H1 (cell line): ENCODE measurements around the gene OR2T6. TPM values are rescaled to one million over a fixed set of nuclear protein-coding genes. Genes with fewer than 3 reads are reported as not detected.
"Not testable (repeated sequence)": the region's sequence is repeated elsewhere in the genome, so short reads cannot be mapped to it uniquely, and the experiment has no call there.

ENCODE experiments used
- CTCF ChIA-PET: fragments of 300-600 bp; sonication (Branson Sonifier 250); formaldehyde crosslinking; loops from one replicate; lab custom pipeline; 2021; ENCODE audit not compliant: partially characterized antibody; lab: Charles Lee
- POLR2A ChIA-PET: fragments of 300-600 bp; sonication (Branson Sonifier 250); formaldehyde crosslinking; loops from one replicate; lab custom pipeline; 2021; ENCODE audit warnings: inconsistent platforms; ENCODE audit not compliant: partially characterized antibody; lab: Charles Lee
- DNase-seq, 2 experiments: peaks; one replicate each; pipeline versions ENCODE4 v3.0.0 to v3.0.0-alpha.2; 2010 to 2022; ENCODE audit warnings: low spot score in 2 of 2, low read depth in 1 of 2, mixed read lengths in 1 of 2
- FAIRE-seq: peaks from 2 replicates; lab custom pipeline; 2011; peaks lifted over from hg19 to GRCh38; lab: Jason Lieb, UNC
- H2AFZ ChIP-seq: 2 replicates; pipeline ENCODE4 v1.8.1; 2012; ENCODE audit warnings: low read length, inconsistent platforms
- H2AK5ac ChIP-seq: 2 replicates; pipeline ENCODE4 v1.6.1; 2013; ENCODE audit warnings: low read depth, low read length
- H2BK120ac ChIP-seq: replicated peaks from 2 replicates; pipeline ENCODE3; 2013; ENCODE audit warnings: low read depth, low read length, inconsistent platforms
- H2BK12ac ChIP-seq: 2 replicates; pipeline ENCODE4 v1.6.1; 2013; ENCODE audit warnings: low read depth, low read length
- H2BK15ac ChIP-seq: 2 replicates; pipeline ENCODE4 v1.6.1; 2013; ENCODE audit warnings: low read length
- H2BK20ac ChIP-seq: 2 replicates; pipeline ENCODE4 v1.6.1; 2013; ENCODE audit warnings: low read length
- H2BK5ac ChIP-seq: 2 replicates; pipeline ENCODE4 v1.6.1; 2013; ENCODE audit warnings: low read depth, low read length
- H3K14ac ChIP-seq: 2 replicates; pipeline ENCODE4 v1.6.1; 2013; ENCODE audit warnings: inconsistent platforms; ENCODE audit not compliant: insufficient read length
- H3K18ac ChIP-seq: 2 replicates; pipeline ENCODE4 v1.6.1; 2013; ENCODE audit warnings: low read length; ENCODE audit errors: extremely low read depth
- H3K23ac ChIP-seq: 2 replicates; pipeline ENCODE4 v1.6.1; 2013; ENCODE audit warnings: inconsistent platforms; ENCODE audit not compliant: insufficient read length
- H3K23me2 ChIP-seq: 2 replicates; pipeline ENCODE4 v1.6.1; 2013; ENCODE audit warnings: low read depth, low read length
- H3K27ac ChIP-seq: 2 replicates; pipeline ENCODE4 v1.6.1; 2011; ENCODE audit warnings: low read depth, low read length, inconsistent platforms
- H3K27me3 ChIP-seq, 4 experiments: replicated peaks in 1 of 4; 1 replicate in 1 of 4; 2 replicates in 3 of 4; pipeline versions ENCODE4 v1.6.1 to v1.8.1; 2011 to 2013; ENCODE audit warnings: low read length in 3 of 4, mild to moderate bottlenecking in 3 of 4, inconsistent platforms in 2 of 4, mixed read lengths in 2 of 4, moderate library complexity in 1 of 4; ENCODE audit not compliant: control insufficient read depth in 3 of 4, insufficient read depth in 3 of 4; ENCODE audit errors: extremely low read depth in 1 of 4
- H3K36me3 ChIP-seq, 4 experiments: 2 replicates each; pipeline versions ENCODE4 v1.6.1 to v1.8.1; 2011 to 2013; ENCODE audit warnings: mild to moderate bottlenecking in 4 of 4, low read length in 3 of 4, moderate library complexity in 2 of 4, control low read depth in 1 of 4, inconsistent platforms in 1 of 4; ENCODE audit not compliant: insufficient read depth in 4 of 4, control insufficient read depth in 2 of 4
- H3K4ac ChIP-seq: replicated peaks from 2 replicates; pipeline ENCODE3; 2013; ENCODE audit warnings: low read length, low read depth, mixed read lengths, inconsistent platforms; ENCODE audit not compliant: insufficient read length
- H3K4me1 ChIP-seq, 4 experiments: replicated peaks in 1 of 4; 1 replicate in 1 of 4; 2 replicates in 3 of 4; pipeline versions ENCODE4 v1.6.1 to v1.8.1; 2011 to 2013; ENCODE audit warnings: low read length in 3 of 4, inconsistent platforms in 2 of 4, mixed read lengths in 1 of 4; ENCODE audit not compliant: insufficient read depth in 4 of 4, control insufficient read depth in 3 of 4
- H3K4me2 ChIP-seq, 2 experiments: 2 replicates each; pipeline versions ENCODE4 v1.6.1 to v1.8.1; 2011 to 2013; ENCODE audit warnings: low read depth in 2 of 2, low read length in 2 of 2, control low read depth in 1 of 2, inconsistent platforms in 1 of 2, mild to moderate bottlenecking in 1 of 2; ENCODE audit not compliant: insufficient read depth in 1 of 2
- H3K4me3 ChIP-seq, 4 experiments: fragments of 200-600, 300-600 bp in 1 of 4; sonication (generic), shearing (Covaris generic), sonication (Bioruptor Twin) in 1 of 4; 2 replicates each; pipeline versions ENCODE4 v1.5.1 to v1.8.1; 2011 to 2016; ENCODE audit warnings: low read length in 4 of 4, low read depth in 3 of 4, control low read depth in 2 of 4, inconsistent platforms in 2 of 4, mild to moderate bottlenecking in 2 of 4, mixed read lengths in 1 of 4, moderate library complexity in 1 of 4; ENCODE audit not compliant: insufficient read depth in 2 of 4; ENCODE audit errors: extremely low read depth in 1 of 4
- H3K56ac ChIP-seq: replicated peaks from 2 replicates; pipeline ENCODE3; 2013; ENCODE audit warnings: low read depth, mild to moderate bottlenecking, mixed read lengths, low read length, inconsistent platforms; ENCODE audit not compliant: insufficient read length
- H3K79me1 ChIP-seq: 2 replicates; pipeline ENCODE4 v1.6.1; 2013; ENCODE audit warnings: low read depth, low read length, control low read depth
- H3K79me2 ChIP-seq, 2 experiments: 2 replicates each; pipeline versions ENCODE4 v1.6.1 to v1.8.1; 2012 to 2013; ENCODE audit warnings: low read length in 2 of 2, mild to moderate bottlenecking in 2 of 2, inconsistent platforms in 1 of 2; ENCODE audit not compliant: insufficient read depth in 2 of 2, control insufficient read depth in 1 of 2
- H3K9ac ChIP-seq, 4 experiments: replicated peaks in 1 of 4; 1 replicate in 1 of 4; 2 replicates in 3 of 4; pipeline versions ENCODE4 v1.6.1 to v1.8.1; 2011 to 2013; ENCODE audit warnings: low read depth in 3 of 4, low read length in 3 of 4, control low read depth in 2 of 4, mild to moderate bottlenecking in 2 of 4, moderate library complexity in 2 of 4, inconsistent platforms in 1 of 4; ENCODE audit errors: extremely low read depth in 1 of 4
- H3K9me3 ChIP-seq, 2 experiments: 2 replicates each; pipeline versions ENCODE4 v1.6.1 to v1.8.1; 2012 to 2013; ENCODE audit warnings: mild to moderate bottlenecking in 2 of 2, moderate library complexity in 2 of 2, control low read depth in 1 of 2, inconsistent platforms in 1 of 2, low read depth in 1 of 2, low read length in 1 of 2, mixed read lengths in 1 of 2; ENCODE audit not compliant: insufficient read depth in 2 of 2
- H4K20me1 ChIP-seq, 2 experiments: replicated peaks in 1 of 2; 2 replicates each; pipeline versions ENCODE3 to v1.8.1; 2011 to 2013; ENCODE audit warnings: inconsistent platforms in 2 of 2, low read length in 2 of 2, mild to moderate bottlenecking in 1 of 2; ENCODE audit not compliant: insufficient read depth in 2 of 2, control insufficient read depth in 1 of 2
- H4K5ac ChIP-seq: 2 replicates; pipeline ENCODE4 v1.6.1; 2013; ENCODE audit warnings: low read length, low read depth, mixed read lengths, inconsistent platforms; ENCODE audit not compliant: insufficient read length
- H4K8ac ChIP-seq: 2 replicates; pipeline ENCODE4 v1.8.0; 2013; ENCODE audit warnings: mild to moderate bottlenecking, moderate library complexity, low read length, inconsistent platforms; ENCODE audit not compliant: insufficient read depth; ENCODE audit errors: extremely low read depth
- H4K91ac ChIP-seq: replicated peaks from 2 replicates; pipeline ENCODE3; 2013; ENCODE audit warnings: low read length, mixed read lengths, inconsistent platforms; ENCODE audit not compliant: insufficient read length
- WGBS, 2 experiments: shearing (Covaris generic) in 1 of 2; methylation state at CpG; one replicate each; pipeline versions ENCODE4 v1.1.6 to v1.1.7; 2013 to 2015; ENCODE audit warnings: low lambda C conversion rate in 2 of 2, mixed read lengths in 2 of 2, inconsistent platforms in 1 of 2, low coverage in 1 of 2, missing lambda C conversion rate in 1 of 2; ENCODE audit not compliant: insufficient replicate concordance in 2 of 2, insufficient coverage in 1 of 2, insufficient read length in 1 of 2; ENCODE audit errors: extremely low coverage in 1 of 2, missing lambda C conversion rate in 1 of 2; 5-methylcytosine and 5-hydroxymethylcytosine counted together
- polyA plus RNA-seq, 7 experiments: library from polyadenylated mRNA; depleted of rRNA in 3 of 7; stranded (reverse) in 5 of 7; unstranded in 2 of 7; fragments of >200 nt in 5 of 7; fragments of 200-250 nt in 2 of 7; gene quantifications; 1 replicate in 5 of 7; 2 replicates in 1 of 7; 4 replicates in 1 of 7; pipeline versions ENCODE4 v1.2.1 to v1.2.3, GENCODE V29; 2011 to 2013; ENCODE audit warnings: missing spikeins in 2 of 7, mixed read lengths in 2 of 7
- total RNA-seq: library from RNA; stranded (reverse); fragmentation: NEBNext Ultra II Directional; extraction: Animal tissue kit (Norgen Biotek cat#: 25700); gene quantifications from 2 replicates; pipeline ENCODE4 v1.2.1, GENCODE V29; 2021

OR2T6 gene
- total and polyA plus RNA-seq, 2 of the 8 experiments (the other 6 are each of a cell fraction or from before 2014, with no cell fraction given) = not detected

- CTCF ChIA-PET, H3K23me2 ChIP-seq, H3K4me1 ChIP-seq, H3K27ac ChIP-seq, H3K9ac ChIP-seq, H2BK12ac ChIP-seq, DNase-seq, FAIRE-seq, H4K20me1 ChIP-seq, H3K4ac ChIP-seq, H4K5ac ChIP-seq, H3K4me3 ChIP-seq, H2BK15ac ChIP-seq, H3K4me2 ChIP-seq, H2AFZ ChIP-seq, H2AK5ac ChIP-seq, POLR2A ChIA-PET, H3K79me2 ChIP-seq, H3K36me3 ChIP-seq, H3K23ac ChIP-seq, H3K14ac ChIP-seq, H3K56ac ChIP-seq, H4K91ac ChIP-seq, H2BK5ac ChIP-seq, H2BK120ac ChIP-seq, H3K79me1 ChIP-seq, H3K18ac ChIP-seq, H4K8ac ChIP-seq, H3K27me3 ChIP-seq, H2BK20ac ChIP-seq: not testable (repeated sequence)
- whole genome bisulfite sequencing, 2 experiments = 88% methylated on average over 31 of the region's 38 CpGs; no CpG with 5 or more reads in 1 of the 2 experiments
- H3K9me3 ChIP-seq = peaks cover 17 to 48% of the 10 kb centered on the region in 2 experiments
Measured at GRCh38 chr1:248433811-248434415, 58.4 kb downstream of the OR2T6 start.

- H3K4ac ChIP-seq, H3K23me2 ChIP-seq, H3K79me1 ChIP-seq, H3K14ac ChIP-seq, H3K27me3 ChIP-seq, H3K9ac ChIP-seq, H3K23ac ChIP-seq, POLR2A ChIA-PET, H3K79me2 ChIP-seq, H4K8ac ChIP-seq, H3K18ac ChIP-seq, H3K4me3 ChIP-seq, H4K5ac ChIP-seq, FAIRE-seq, CTCF ChIA-PET, H2BK15ac ChIP-seq, H3K27ac ChIP-seq, H2AK5ac ChIP-seq, H2AFZ ChIP-seq, H2BK5ac ChIP-seq, H2BK120ac ChIP-seq, H4K91ac ChIP-seq, H2BK20ac ChIP-seq, H3K4me2 ChIP-seq, H4K20me1 ChIP-seq, H3K36me3 ChIP-seq, DNase-seq, H3K4me1 ChIP-seq, H3K56ac ChIP-seq, H2BK12ac ChIP-seq: not testable (repeated sequence)
- WGBS, 2 experiments = 92% methylated on average over 4 of the region's 6 CpGs; no CpG with 5 or more reads in 1 of the 2 experiments
- H3K9me3 ChIP-seq = peaks cover 17 to 45% of the 10 kb centered on the region in 2 experiments
Measured at GRCh38 chr1:248434913-248435312, 59.4 kb downstream of the OR2T6 start.
